GM18951 (cell line): ENCODE measurements around the gene ALDH2.
"Not testable (repeated sequence)": the region's sequence is repeated elsewhere in the genome, so short reads cannot be mapped to it uniquely, and the experiment has no call there.

Source experiments
- POLR2A ChIP-seq: IDR thresholded peaks from 4 replicates; pipeline ENCODE4 v1.6.1; 2011; ENCODE audit warnings: mild to moderate bottlenecking; ENCODE audit not compliant: insufficient read length, insufficient read depth; ENCODE audit errors: extremely low read depth
- in situ Hi-C: fragments of 300-500 bp; cut with MboI; formaldehyde crosslinking; loops from one replicate; pipeline ENCODE4 v1.12.0; 2022; ENCODE audit warnings: low sequenced_read_pairs, mixed read lengths, inconsistent platforms; ENCODE audit not compliant: unreplicated experiment

Gene ALDH2

DNA sequence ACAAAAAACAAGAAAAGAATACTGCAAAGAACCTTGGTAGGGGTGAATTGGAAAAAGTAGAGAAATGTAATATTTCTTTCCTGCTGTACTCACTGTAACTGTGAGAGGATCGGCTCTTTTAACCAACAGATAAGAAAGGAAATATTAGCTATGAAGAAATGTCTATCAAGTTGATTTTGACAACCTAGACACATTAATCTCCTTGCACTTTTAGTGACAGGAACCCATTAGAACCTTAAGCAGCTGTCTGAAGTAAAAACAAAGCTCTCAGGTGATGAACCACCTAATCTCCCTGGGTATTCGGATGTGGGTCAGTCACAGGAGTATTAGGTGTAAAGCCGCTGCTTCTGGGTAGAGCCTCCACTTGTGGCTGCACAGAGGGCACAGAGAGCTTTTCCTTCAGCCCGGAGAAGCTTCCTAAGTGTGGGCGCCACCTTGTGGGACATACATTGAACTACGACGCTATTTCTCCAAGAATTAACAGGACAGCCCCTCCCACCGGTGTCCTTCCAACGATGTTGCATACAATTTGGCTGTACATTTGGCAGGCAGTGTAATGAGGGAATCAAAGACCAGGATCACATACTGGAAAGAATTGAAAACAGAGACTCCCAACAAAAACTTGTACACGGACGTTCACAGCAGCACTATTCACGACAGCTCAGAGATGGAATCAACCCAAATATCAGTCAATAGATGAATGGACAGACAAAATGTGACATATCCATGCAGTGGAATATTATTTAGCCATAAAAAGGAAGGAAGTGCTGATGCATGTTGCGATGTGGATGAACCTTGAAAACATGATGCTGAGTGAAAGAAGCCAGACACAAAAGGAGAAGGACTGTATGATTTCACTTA is 46.4 kb downstream of the ALDH2 start:
- in situ Hi-C loops: loop anchor here (10.0 kb wide), 1 partner anchor 68 kb away; no protein-coding TSS in a partner anchor
- TF ChIP-seq POLR2A: no peak

DNA sequence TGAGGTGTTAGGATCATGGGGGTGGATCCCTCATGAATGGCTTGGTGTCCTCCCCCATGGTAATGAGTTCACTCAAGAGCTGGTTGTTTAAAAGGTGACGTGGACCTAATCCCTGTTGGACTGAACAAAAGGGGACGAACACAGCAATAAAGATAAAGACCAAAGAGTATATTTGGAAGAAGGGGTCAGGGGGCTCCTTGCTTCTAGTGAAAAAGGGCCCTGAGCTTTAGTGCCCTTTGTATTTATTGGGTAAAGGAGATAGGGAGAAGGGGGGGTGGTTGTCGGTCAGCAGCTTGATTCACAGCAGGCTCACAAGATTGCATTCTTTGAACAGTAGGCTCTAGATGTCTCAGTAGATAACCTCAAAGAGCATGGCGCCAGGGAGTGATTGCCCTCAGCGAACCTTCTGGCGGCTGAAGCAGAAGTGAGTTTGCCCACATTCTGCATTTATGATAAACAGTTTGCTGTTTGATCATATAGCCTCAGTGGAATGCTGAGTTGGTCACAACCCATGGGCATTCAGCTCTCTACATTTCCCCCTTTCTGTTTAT is 49.4 kb downstream of the ALDH2 start:
- TF ChIP-seq POLR2A: no peak
- in situ Hi-C loops: loop anchor here (10.0 kb wide), 1 partner anchor 71 kb away; no protein-coding TSS in a partner anchor

DNA sequence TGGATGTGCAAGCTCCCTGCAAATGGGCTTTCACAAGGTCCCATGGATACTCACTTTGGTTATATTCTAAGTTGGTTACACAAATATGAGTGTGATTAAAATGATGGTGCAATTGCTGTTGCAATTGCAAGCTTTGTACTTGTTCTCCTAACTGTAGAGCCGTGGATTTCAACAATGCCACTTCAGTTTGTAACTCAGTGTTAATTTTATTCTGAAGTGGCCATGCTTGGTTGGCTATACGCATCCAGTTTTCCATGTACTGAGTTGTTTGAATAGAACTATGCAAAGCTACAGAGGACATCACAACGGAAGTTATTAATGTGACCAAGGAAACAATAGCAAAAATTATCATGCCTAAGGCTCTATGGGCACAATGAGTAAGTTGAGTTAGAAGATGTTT is 50.2 kb downstream of the ALDH2 start:
- in situ Hi-C loops: loop anchor here (10.0 kb wide), 1 partner anchor 72 kb away; no protein-coding TSS in a partner anchor

DNA sequence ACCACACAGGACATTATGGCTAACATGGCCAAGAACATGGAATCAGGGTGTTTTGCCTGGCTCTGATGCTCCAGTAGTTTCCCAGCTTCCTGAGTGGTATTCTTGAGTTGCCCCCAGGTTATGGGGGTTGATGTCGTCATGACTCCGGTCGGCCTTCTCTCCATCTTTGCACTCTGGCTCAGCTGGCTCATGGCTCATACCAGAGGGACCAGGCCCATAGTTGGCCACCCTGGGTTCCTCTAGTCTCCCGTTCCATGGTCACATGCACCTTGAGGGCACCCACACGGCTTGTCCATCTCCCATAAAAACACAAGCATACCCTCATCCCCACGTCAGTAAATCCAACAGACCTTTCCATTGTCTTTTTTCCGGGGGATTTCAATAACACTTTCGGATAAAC is 51.6 kb downstream of the ALDH2 start:
- in situ Hi-C loops: loop anchor here (10.0 kb wide), 1 partner anchor 74 kb away; no protein-coding TSS in a partner anchor
- TF ChIP-seq POLR2A: no peak

DNA sequence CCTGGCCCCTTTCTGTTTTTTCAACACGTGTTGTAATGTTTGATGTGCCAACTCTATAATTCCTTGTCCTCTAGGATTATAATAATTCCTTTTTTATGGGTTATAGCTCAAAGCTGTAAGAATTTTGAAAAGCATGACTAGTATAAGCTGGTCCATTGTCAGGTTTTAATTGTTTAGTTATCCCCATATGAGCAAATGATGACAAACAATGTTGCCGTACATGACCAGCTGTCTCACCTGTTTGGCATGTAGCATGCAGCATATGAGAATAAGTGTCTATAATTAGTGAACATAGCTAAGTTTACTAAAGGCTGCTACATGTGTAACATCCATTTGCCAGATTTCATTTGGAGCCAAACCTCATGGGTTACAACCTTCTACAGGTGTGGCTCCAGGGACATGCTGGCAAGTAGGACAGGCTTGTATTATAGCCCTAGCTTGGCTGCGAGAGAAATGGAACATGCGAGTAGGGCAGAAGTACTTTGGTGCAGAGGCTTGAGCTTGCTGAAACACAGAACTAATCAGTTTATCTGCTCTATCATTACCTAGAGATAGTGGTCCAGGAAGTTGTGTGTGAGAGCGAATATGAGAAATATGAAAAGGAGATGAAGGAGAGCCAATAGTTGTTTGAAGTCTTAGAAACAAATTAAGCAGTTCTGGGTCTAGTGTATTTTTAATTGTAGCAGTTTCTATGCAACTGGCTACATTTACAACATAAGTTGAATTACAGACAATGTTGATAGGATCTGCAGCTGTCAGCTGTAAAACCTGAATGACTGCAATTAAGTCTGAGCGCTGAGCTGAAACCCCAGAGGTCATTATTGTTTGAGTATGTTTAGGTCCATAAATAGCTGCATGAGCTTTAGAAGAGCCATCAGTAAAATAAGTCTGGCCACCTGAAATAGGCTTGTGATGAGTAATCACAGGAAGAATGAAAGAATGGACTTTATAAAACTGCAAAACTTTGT is 52.7 kb downstream of the ALDH2 start:
- in situ Hi-C loops: loop anchor here (10.0 kb wide), 1 partner anchor 75 kb away; no protein-coding TSS in a partner anchor

DNA sequence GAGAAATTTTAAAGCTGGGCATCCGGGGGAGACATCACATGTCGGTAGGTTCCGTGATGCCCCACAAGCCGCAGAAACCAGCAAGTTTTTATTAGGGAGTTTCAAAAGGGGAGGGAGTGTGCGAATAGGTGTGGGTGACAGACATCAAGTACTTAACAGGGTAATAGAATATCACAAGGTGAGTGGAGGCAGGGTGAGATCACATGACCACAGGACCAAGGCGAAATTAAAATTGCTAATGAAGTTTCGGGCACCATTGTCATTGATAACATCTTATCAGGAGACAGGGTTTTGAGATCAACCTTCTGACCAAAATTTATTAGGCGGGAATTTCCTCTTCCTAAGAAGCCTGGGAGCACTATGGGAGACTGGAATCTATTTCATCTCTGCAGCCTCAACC is 54.1 kb downstream of the ALDH2 start:
- in situ Hi-C loops: not testable (repeated sequence)

More for the DNA sequence above, 52.7 kb downstream of the ALDH2 start:
- TF ChIP-seq POLR2A: no peak

DNA sequence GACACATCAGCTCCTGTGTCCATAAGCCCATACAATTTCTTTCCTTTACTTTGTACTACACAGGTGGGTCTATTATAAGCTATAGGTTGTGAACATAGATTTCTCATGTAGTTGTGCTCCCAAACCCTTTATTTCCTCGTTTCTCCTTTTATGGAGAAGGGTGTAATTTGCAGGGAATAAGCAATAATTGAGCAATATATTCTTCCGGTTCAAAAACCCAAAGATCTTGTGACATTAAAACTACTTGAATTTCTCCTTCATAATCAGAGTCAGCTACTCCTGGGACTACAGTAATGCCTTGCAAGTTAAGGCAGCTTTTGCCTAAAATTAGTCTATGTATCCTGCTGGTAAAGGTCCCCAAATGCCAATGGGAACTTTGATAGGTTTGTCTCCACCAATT is 56.2 kb downstream of the ALDH2 start:
- in situ Hi-C loops: no loop called here
- no peak for TF ChIP-seq POLR2A

DNA sequence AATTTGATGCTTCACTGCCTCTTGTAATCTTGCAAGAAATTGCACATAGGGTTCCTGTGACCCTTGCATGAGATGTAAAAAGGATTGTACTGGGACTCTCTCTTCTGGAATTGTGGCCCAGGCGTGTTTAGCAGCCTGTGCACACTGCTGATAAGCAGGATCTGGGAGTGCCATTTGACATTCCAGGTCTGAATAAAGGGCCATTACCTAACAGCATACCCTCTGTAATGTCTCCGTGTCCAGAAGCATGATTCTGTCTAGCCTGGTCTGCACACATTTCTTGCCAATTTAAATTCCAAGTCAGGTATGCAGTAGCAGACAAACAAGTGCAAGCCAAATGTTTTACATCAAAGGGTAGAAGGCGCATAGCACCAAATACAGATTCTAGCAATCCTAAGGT is 57.2 kb downstream of the ALDH2 start:
- no peak for TF ChIP-seq POLR2A
- in situ Hi-C loops: no loop called here

DNA sequence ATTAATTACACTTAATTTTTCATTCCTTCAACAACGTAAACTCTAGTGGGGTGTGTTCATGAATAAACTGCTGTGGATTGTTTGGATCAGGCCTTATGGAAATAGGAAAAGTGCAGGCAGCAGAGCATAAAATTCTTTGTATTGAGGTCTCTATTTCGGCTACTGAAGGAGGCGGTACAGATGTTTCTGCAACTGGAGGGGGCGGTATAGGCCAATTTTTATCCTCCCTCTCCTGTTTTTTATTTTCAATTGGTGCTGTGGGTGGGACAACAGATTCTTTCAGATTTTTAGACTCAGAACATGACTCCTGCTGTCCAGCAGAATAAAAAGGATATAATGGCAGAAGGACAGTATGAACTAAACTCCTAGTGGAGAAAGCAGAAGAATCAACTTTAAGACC is 57.6 kb downstream of the ALDH2 start:
- in situ Hi-C loops: not testable (repeated sequence)

DNA sequence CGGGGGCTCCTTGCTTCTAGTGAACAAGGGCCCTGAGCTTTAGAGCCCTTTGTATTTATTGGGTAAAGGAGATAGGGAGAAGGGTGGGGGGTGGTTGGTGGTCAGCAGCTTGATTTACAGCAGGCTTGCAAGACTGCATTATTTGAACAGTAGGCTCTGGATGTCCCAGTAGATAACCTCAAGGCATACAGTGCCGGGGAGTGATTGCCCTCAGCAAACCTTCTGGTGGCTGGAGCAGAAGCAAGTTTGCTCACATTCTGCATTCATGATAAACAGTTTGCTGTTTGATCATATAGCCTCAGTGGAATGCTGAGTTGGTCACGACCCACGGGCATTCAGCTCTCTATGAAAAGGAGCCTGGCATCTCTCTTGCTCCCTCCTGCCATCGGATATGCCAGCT is 58.8 kb downstream of the ALDH2 start:
- no peak for TF ChIP-seq POLR2A
- in situ Hi-C loops: no loop called here

DNA sequence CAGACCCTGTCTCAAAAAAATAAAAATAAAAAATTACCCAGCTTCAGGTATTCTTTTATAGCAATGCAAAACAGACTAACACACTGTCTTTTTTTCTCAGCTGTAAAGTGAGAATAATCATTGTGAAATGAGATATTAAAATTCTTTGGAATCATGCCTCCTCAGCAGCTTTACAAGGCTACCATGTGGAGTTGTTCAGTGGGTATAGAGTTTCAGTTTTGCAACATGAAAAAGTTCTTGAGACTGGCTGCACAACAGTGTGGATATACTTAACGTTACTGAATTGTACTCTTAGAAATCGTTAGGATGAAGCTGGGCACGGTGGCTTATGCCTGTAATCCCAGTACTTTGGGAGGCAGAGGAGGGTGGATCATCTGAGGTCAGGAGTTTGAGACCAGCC is 59.6 kb downstream of the ALDH2 start:
- in situ Hi-C loops: no loop called here
- TF ChIP-seq POLR2A: no peak

DNA sequence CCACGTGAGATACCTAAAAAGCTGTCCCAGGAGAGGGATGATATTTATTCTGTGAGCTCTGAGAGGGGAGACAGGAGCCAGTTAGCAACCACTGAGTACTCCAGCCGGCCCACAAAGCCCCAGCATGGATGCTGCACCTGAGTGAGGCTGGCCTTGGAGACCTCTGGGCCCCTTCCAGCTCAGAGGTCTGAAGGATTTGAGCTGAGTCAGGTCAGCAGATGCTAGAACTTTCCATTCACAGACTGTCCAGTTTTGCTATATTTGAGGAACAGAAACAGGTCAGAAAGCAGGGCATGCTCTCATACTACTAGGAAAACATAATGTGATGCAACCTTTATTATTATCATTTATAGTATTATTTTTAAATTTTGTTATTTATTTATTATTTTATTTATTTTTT is 60.3 kb downstream of the ALDH2 start:
- TF ChIP-seq POLR2A: no peak
- in situ Hi-C loops: no loop called here

DNA sequence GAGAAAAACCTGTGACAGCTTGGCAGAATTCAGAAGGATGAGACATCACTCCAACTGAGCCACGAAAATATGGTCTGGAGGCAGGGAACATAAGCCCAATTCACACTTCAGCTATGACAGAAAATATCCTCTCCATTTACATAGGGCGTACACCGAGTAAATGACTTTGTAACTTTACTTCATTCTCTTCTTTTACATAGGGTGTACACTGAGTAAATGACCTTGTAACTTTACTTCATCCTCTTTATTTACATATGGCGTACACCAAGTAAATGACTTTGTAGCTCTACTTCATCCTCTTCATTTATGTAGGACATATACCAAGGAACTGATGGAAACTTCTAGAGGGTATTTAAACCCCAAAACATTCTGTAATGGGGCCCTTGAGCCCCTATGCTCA is 61.2 kb downstream of the ALDH2 start:
- in situ Hi-C loops: no loop called here
- no peak for TF ChIP-seq POLR2A

DNA sequence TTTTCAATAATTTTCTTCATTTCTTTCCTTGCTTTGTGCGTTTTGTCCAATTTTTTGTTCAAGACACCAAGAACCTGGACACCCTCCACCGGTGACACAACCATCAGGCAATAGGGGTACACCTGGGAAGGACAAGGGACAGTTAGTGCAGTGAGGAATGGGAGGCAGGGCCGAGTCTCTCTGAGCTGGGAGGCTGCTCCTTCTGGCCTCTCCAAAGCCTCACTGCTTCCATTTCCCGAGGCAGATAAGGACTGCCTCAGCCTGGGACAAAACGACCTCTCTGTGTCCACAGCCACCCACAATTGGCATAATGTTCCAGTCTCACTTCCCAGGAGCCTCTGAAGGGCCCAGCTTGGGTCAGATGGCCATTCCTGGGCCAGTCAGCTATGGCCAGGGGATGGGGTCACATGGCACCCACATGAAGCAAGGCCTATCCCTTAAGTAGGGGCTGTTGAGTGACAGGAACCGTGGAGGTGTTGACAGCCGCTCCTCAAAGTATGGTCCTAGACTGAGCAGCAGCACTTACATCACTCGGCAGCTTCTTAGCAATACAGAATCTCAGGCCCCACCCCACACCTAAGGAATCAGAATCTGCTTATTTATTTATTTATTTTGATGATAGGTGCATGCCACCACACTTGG is 61.7 kb downstream of the ALDH2 start:
- no peak for TF ChIP-seq POLR2A
- in situ Hi-C loops: no loop called here

DNA sequence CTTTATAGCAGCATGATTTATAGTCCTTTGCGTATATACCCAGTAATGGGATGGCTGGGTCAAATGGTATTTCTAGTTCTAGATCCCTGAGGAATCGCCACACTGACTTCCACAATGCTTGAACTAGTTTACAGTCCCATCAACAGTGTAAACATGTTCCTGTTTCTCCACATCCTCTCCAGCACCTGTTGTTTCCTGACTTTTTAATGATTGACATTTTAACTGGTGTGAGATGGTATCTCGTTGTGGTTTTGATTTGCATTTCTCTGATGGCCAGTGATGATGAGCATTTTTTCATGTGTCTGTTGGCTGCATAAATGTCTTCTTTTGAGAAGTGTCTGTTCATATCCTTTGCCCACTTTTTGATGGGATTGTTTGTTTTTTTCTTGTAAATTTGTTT is 62.9 kb downstream of the ALDH2 start:
- in situ Hi-C loops: not testable (repeated sequence)

DNA sequence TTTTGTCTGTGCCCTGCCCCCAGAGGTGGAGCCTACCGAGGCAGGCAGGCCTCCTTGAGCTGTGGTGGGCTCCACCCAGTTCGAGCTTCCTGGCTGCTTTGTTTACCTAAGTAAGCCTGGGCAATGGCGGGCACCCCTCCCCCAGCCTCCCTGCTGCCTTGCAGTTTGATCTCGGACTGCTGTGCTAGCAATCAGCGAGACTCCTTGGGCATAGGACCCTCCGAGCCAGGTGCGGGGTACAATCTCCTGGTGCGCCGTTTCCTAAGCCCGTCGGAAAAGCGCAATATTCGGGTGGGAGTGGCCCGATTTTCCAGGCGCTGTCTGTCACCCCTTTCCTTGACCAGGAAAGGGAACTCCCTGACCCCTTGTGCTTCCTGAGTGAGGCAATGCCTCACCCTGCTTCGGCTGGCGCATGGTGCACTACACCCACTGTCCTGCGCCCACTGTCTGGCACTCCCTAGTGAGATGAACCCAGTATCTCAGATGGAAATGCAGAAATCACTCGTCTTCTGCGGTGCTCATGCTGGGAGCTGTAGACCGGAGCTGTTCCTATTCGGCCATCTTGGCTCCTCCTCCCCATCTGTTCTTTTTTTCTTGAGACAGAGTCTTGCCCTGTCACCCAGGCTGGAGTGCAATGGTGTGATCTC is 68.1 kb downstream of the ALDH2 start:
- in situ Hi-C loops: not testable (repeated sequence)

DNA sequence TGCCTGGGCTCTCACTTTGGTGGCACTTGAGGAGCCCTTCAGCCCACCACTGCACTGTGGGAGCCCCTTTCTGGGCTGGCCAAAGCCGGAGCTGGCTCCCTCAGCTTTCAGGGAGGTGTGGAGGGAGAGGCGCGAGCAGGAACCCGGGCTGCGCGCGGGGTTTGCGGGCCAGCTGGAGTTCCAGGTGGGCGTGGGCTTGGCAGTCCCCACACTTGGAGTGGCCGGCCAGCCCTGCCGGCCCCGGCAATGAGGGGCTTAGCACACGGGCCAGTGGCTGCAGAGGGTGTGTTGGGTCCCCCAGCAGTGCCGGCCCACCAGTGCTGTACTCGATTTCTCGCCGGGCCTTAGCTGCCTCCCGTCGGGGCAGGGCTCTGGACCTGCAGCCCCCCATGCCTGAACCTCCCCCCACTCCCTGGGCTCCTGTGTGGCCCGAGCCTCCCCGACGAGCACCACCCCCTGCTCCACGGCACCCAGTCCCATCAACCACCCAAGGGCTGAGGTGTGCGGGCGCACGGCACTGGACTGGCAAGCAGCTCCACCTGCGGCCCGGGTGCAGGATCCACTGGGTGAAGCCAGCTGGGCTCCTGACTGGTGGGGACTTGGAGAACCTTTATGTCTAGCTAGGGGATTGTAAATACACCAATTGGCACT is 68.9 kb downstream of the ALDH2 start:
- in situ Hi-C loops: not testable (repeated sequence)
